22Rv1 (cell line): ENCODE results near the gene SEC14L3.

Experiments
- ZFX ChIP-seq: fragments of 450-650 bp; IDR thresholded peaks from 2 replicates; pipeline ENCODE4 v1.6.1; 2017; ENCODE audit warnings: antibody characterized with exemption, borderline replicate concordance
- TF ChIP-seq, protein P1 (sequence below): fragments of 450-650 bp; IDR thresholded peaks from 2 replicates; pipeline ENCODE4 v1.5.1; 2017; ENCODE audit warnings: mild to moderate bottlenecking

DNA sequence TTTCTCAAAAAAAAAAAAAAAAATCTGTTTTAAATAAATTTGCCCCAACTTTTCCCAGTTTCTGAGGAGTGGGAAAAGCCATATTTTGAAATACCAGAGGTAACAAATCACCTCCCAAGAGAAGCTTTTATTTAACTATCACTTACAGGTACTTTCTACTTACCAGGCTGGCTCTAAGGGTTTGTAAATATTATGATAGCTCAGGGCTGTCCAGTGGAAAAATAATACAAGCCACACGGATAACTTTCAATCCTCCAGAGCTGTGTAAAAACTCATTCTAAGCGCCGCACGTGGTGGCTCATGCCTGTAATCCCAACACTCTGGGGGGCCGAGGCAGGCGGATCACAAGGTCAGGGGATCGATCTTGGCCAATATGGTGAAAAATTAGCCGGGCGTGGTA is 39.3 kb upstream of the SEC14L3 start:
- TF ChIP-seq, protein P1, sequence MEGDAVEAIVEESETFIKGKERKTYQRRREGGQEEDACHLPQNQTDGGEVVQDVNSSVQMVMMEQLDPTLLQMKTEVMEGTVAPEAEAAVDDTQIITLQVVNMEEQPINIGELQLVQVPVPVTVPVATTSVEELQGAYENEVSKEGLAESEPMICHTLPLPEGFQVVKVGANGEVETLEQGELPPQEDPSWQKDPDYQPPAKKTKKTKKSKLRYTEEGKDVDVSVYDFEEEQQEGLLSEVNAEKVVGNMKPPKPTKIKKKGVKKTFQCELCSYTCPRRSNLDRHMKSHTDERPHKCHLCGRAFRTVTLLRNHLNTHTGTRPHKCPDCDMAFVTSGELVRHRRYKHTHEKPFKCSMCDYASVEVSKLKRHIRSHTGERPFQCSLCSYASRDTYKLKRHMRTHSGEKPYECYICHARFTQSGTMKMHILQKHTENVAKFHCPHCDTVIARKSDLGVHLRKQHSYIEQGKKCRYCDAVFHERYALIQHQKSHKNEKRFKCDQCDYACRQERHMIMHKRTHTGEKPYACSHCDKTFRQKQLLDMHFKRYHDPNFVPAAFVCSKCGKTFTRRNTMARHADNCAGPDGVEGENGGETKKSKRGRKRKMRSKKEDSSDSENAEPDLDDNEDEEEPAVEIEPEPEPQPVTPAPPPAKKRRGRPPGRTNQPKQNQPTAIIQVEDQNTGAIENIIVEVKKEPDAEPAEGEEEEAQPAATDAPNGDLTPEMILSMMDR, result no peak
- no peak for TF ChIP-seq ZFX
